Stimulated activated effector memory CD8-positive, alpha-beta T cell treated with anti-CD3 and anti-CD28 coated beads, Interleukin-12 subunit alpha, Interleukin-12 subunit beta, amount 100 ng/mL, for 72 hours (primary cell): ENCODE data around the gene CMTM4.
A peak's percentile ranks its signal among the peaks of the same experiment; 100 is the strongest.

Experiments
- ATAC-seq: fragments of 150-1000 bp; cut with Tn5 transposase; 2 replicates; pipeline ENCODE4 v1.10.0; 2021
- DNase-seq, 2 donors: peaks; one replicate each; pipeline ENCODE4 v3.0.0; 2021 to 2022; ENCODE audit warnings: low spot score in 2 of 2
- H3K27ac Mint-ChIP-seq: one replicate; pipeline ENCODE4 v1.8.0; 2022; ENCODE audit warnings: mild to moderate bottlenecking, mixed read lengths
- H3K36me3 Mint-ChIP-seq: one replicate; pipeline ENCODE4 v1.8.0; 2022; ENCODE audit warnings: mild to moderate bottlenecking, mixed read lengths
- H3K4me1 Mint-ChIP-seq: one replicate; pipeline ENCODE4 v1.8.0; 2022; ENCODE audit warnings: mixed read lengths
- H3K4me3 Mint-ChIP-seq: one replicate; pipeline ENCODE4 v1.8.0; 2022; ENCODE audit warnings: mild to moderate bottlenecking, mixed read lengths
- H3K9me3 Mint-ChIP-seq: one replicate; pipeline ENCODE4 v1.8.0; 2022; ENCODE audit warnings: mixed read lengths

CMTM4 gene

DNA sequence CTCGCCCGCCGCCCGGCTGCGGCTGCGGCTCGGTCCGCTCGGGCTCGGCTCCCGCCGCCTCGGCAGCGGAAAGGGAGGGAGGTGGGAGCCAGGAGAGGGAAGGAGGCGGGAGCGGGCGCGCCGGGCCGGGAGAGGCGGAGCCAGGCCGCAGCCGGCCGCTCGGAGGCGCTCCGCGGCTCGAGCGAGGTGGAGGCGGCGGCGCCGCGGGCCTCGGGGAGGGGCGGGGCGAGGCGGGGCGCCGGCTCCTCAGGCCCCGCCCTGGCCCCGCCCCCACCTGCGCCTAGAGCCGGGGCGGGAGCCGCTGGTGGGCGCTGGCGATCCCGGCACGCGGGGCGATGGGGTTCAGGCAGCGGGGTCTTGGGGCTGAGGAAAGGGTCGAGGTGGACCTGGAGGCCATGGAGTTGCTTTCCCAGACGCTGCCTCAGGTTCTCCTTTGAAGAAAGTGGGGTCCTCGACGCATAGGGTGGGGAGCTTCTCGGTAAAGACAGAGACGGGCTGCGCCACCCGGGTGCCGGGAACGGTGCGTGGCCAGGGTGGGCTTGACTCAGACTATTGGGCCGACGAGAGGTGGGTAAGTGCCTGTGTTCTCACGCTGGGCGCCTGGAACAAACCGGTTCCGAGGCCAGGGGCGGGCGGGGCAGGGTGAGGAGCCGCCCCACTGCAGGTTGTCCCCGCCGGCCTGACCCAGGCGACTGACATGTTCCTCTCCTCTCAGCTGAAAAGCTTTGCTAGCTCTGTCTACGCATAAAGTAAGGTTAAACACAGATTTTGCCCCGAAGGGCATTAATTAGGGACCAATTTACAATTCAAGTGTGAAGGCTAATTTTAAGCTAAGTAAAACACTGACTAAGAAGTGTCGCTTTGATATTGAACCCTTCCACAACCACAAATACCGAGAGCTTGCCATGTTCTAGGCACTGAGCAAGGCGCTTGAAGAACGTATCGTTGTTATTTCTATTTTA is at the start of gene CMTM4:
CMTM4 (minus strand) TSS at position 75 of the 962 bp plus-strand sequence. CDS start 218 bp downstream, outside the sequence.
- no peaks in the 10 kb centered on the region for H3K36me3 Mint-ChIP-seq
- peak within 1 kb of the TSS; percentile 68 for H3K4me3 Mint-ChIP-seq
- peak; percentile 92 for ATAC-seq
- H3K9me3 Mint-ChIP-seq, result no peaks in the 10 kb centered on the region
- H3K4me1 Mint-ChIP-seq, result no peaks in the 10 kb centered on the region
- no peak within 1 kb of the TSS for H3K27ac Mint-ChIP-seq
- peak; percentile 68 to 84 for DNase-seq

DNA sequence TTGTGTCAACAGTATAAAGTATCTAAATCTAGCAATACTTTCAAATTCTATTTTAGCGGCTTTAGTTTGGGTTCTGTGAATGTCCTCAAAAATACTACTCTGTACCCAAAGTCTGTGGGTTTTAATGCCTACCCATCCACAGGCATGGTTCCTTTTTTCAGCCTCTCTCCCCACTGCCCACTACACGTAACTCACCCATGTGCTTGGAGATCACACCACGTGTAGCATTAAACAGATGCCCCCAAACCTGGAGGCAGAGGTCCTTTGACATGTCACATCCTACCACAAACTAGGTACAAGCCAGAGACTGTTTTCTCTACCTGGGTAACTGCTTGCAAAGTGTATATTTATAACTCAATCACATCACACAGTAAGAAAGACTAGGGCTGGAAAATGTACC is 49.5 kb upstream of the CMTM4 start:
- Mint-ChIP-seq H3K36me3 (peaks cover 92% of the 10 kb centered on the region), H3K27ac (peak overlapping the region; percentile 40), H3K4me3 (no peak overlapping the region), H3K4me1 (peaks cover 36% of the 10 kb centered on the region), H3K9me3 (no peaks in the 10 kb centered on the region)
- DNase-seq, result no peak
- ATAC-seq, result no peak

DNA sequence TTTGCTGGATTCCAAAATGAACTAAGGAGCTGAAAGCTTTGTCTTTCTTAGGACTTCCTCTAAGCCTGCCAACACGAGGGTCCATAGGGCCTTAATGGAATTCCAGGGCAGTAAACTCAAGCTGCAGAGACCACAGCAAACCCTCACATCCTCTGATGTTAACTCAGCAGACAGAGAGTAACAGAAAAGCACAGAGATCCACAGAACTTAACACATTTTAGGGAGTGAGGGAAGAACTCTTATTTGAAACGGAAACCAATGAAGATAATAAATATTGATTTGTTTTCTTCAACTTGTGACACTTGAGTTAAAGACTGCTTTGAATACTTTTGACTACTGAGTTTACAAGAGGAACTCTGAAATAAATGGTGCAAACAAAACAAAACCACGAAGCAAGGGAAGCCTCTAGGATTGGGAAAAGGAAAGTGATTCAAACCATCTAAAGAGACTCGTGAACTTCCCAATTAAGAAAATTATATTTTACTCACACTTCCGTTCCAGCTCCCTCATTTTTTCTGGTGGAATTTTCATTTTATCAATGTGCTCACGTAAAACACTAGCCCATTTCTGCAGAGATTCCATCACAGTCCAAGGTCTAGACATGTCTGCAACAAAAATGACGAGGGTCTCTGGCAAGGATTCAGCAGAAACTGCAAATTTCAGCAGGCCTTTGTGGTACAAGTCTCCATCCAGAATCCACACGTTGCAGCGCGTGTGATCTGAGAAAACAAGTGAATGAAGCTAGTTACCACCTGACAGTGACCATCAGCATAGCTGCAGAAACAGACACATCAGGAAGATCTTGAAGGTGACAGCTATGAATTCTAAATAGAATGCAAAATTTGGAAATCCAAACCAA is 45.6 kb upstream of the CMTM4 start:
- H3K36me3 Mint-ChIP-seq, result peaks cover 100% of the 10 kb centered on the region
- H3K4me3 Mint-ChIP-seq, result no peak overlapping the region
- peaks cover 20% of the 10 kb centered on the region for H3K4me1 Mint-ChIP-seq
- H3K27ac Mint-ChIP-seq, result no peak overlapping the region
- no peaks in the 10 kb centered on the region for H3K9me3 Mint-ChIP-seq
- DNase-seq (no peak), ATAC-seq (no peak)

DNA sequence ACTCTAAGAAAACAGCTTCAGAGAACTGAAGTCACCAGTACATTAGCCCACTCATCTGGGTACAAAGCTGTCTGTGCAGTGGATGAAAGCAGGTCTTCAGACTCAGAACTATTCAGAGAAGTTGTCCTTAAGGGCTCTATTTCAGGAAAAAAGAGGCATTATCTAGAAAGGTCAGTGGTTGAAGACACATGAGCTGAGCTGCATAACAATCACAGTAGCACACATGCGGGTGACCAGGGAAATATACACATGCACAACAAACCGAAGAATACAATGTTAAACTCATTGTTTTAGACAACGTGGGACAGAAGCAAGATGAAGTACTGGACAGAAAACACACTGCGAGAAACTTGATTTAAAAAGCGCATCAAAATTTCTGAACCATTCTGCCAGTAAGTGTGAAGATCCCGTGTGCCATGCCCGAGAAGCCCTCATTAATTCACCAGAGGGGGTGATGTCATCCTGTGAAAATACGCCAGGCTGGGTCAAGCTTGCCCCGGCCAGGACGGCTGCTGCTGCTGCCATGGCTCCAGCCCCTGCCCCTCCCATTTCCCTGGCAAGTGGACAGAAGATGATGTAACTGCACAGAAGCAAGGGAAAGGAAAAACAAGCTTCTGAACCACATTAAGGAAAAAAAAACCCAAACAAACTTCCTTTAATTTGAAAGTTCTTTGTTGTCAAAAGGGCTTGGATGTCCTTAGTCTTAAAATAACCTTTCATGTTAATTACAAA is 44.8 kb upstream of the CMTM4 start:
- no peaks in the 10 kb centered on the region for H3K9me3 Mint-ChIP-seq
- no peak for ATAC-seq
- peak overlapping the region; percentile 58 for H3K27ac Mint-ChIP-seq
- H3K4me3 Mint-ChIP-seq, result no peak overlapping the region
- peaks cover 100% of the 10 kb centered on the region for H3K36me3 Mint-ChIP-seq
- H3K4me1 Mint-ChIP-seq, result peaks cover 14% of the 10 kb centered on the region
- no peak for DNase-seq

DNA sequence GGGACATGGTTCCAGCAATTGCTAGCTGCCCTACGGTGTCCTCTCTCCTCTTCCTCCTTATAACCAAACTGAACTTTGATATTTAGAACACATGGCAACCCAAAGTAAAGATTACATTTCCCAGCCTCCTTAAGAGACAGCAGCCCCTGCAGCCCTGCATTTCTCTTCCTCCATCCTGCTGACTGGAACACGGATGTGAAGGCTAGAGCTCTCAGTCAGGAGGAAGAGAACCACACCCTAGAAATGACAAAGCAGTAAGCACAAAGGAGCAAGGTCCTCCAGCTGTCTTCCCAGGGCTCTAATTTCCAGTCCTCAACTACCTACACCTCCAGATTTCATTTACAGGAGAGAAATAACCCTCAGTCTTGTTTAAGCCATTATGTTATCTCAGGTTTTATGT is 44.0 kb upstream of the CMTM4 start:
- Mint-ChIP-seq H3K4me1 (peaks cover 9% of the 10 kb centered on the region), H3K36me3 (peaks cover 100% of the 10 kb centered on the region), H3K9me3 (no peaks in the 10 kb centered on the region), H3K27ac (peak overlapping the region; percentile 58), H3K4me3 (no peak overlapping the region)
- ATAC-seq, result no peak
- no peak for DNase-seq

DNA sequence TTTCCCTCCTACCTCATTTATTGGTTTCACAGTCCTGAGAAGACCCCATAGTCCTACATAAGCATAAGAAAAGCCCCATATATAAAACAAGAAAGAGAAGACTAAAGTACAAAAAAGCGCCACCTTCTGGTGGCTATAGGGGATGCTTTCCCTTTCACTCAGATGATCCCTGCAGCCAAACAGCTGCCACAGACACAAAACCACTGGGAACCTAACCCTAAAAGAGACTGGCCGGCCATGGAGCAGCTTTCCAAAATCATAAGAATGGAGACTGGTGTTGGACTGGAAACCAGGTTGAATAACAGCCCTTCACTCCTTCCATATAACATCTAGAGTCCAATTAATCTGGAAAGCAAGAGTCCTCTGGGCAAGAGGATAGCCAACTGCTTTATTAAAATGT is 43.5 kb upstream of the CMTM4 start:
- peak overlapping the region; percentile 58 for H3K27ac Mint-ChIP-seq
- H3K4me1 Mint-ChIP-seq, result peaks cover 9% of the 10 kb centered on the region
- no peak overlapping the region for H3K4me3 Mint-ChIP-seq
- ATAC-seq (no peak), DNase-seq (no peak)
- peaks cover 100% of the 10 kb centered on the region for H3K36me3 Mint-ChIP-seq
- H3K9me3 Mint-ChIP-seq, result no peaks in the 10 kb centered on the region

DNA sequence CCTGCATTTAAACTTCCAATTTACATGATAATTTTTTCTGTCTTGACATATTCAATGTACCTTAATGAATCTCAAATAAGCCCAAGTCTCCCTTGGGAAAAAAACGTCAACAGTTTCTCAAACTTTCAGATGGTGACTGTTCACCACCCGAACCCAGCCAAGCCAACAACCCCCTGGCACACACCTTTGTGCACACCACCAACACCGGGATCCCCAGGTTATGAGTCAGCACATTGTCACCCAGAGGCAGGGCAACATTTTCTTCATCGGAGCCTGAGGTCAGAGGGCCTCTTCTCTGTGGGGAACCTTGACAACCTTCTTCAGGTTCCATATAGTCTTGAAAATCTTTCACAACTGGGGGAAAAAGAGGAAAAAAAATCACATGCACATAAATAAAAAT is 39.3 kb upstream of the CMTM4 start:
- Mint-ChIP-seq H3K4me3 (no peak overlapping the region), H3K36me3 (peaks cover 100% of the 10 kb centered on the region), H3K27ac (no peak overlapping the region), H3K4me1 (peaks cover 9% of the 10 kb centered on the region), H3K9me3 (no peaks in the 10 kb centered on the region)
- no peak for DNase-seq
- no peak for ATAC-seq

DNA sequence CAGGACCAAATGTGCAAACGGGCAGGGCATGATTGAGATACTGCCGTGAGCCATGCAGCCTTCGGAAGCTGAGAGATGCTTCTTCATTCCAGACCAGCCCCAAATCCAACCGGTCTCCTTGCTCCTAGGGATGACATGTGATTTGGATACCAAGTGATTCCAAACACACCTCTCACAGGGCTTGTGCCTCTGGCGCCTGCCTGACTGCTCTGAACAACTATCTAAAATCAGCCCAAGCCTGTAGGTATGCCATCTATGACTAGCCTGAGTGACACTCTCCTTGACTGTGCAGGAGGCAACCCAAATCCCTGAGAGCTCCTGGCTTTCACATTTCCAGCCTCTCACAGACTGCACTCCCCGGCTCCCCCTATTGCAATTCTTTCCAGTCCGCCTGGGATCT is 34.6 kb upstream of the CMTM4 start:
- DNase-seq, result no peak
- Mint-ChIP-seq H3K4me3 (no peak overlapping the region), H3K4me1 (peaks cover 6% of the 10 kb centered on the region), H3K9me3 (no peaks in the 10 kb centered on the region), H3K36me3 (peaks cover 94% of the 10 kb centered on the region), H3K27ac (peak overlapping the region; percentile 70)
- no peak for ATAC-seq

DNA sequence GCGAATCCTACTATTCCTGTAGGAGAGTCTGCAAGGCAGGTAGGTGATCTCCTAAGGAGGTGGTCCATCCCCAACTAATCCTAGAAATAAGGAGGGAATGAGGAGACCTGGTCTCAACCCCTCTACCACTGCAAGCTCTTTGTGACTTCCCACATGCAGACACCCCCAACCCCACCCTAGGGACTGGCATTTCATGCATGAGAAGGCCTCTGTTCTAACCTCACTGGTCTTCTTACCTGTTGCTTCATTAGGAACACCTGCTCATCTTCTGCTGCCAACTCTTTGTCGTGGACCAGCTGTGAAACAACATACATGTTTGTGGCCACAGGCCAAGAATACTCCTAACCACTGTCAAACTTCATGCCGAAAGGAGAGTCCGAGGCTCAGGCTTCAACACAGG is 32.3 kb upstream of the CMTM4 start:
- H3K27ac Mint-ChIP-seq, result peak overlapping the region; percentile 82
- no peak overlapping the region for H3K4me3 Mint-ChIP-seq

DNA sequence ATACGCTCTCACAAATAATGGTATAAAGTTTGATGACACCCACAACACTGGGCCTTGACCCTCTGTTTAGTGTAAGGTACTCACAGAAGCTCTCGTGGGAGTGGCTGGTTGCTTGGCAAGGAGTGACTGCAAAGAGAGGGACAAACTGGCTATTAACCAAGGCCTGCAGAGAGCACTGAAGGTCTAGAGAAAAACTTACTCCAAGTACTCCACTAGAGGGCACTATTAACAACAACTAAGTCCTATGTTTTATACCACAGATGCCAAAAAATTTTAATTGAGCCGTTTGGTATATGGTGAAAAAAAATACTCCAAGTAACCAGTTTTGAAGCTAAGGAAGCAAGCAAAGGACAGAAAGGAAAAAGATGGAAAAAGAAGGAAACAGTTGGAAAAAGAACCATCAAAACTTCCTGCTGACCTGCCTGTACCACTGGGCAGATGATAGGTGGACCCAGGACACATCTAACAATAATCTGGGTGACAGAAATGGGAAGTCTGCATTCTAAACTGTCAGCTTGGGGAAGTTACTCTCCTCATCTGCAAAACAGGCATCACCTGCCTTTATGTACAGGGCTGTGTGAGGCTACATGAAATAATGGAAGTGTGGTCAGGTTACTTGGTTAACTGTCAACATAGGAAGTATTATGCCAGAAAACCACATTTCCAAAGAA is 31.7 kb upstream of the CMTM4 start:
- no peaks in the 10 kb centered on the region for H3K9me3 Mint-ChIP-seq
- peak overlapping the region; percentile 82 for H3K27ac Mint-ChIP-seq

More for the DNA sequence above, 32.3 kb upstream of the CMTM4 start:
- Mint-ChIP-seq H3K9me3 (no peaks in the 10 kb centered on the region), H3K4me1 (peaks cover 6% of the 10 kb centered on the region), H3K36me3 (peaks cover 94% of the 10 kb centered on the region)
- ATAC-seq (no peak), DNase-seq (no peak)

DNA sequence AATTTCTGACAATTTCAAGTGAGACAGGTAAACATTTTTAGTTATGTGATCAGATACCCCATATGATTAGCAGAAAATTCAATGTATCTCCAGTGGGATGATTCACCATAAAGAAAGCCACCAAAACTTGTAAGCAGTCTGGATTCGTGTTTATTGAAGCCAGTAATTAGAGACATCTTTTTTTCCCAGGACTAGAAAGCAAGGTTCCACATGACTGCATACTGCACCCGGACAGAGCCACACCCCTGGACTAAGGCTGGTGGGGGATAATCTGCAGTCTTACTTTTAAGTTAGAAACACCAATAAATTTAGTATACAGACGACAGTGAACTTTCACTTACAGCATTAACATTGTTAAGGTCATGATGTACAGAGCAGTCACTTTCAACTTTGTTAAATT is 24.2 kb upstream of the CMTM4 start:
- DNase-seq (no peak), ATAC-seq (no peak)
- Mint-ChIP-seq H3K4me1 (no peaks in the 10 kb centered on the region), H3K4me3 (no peak overlapping the region), H3K36me3 (peaks cover 58% of the 10 kb centered on the region), H3K27ac (no peak overlapping the region), H3K9me3 (no peaks in the 10 kb centered on the region)

More for the DNA sequence above, 31.7 kb upstream of the CMTM4 start:
- peaks cover 94% of the 10 kb centered on the region for H3K36me3 Mint-ChIP-seq
- peak; percentile 77 for ATAC-seq
- no peak for DNase-seq
- H3K4me1 Mint-ChIP-seq, result peaks cover 6% of the 10 kb centered on the region
- no peak overlapping the region for H3K4me3 Mint-ChIP-seq

DNA sequence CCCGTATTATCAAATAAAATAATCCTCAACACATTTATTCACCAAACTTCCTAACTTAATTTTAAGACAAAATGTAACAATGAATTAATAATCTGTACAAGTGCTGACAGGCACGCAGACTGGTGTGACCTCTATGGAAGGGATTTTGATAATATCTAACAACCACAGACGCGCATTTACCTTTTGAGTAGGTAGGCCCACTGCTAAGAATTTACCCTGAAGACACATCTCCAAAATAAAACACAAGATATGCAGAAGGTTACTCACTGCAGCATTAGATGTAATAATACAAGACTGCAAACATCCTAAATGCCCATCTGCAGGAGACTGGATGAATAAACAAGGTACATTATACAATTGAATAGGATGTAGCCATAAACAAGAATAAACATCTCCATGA is 22.7 kb upstream of the CMTM4 start:
- ATAC-seq (no peak), DNase-seq (no peak)
- H3K27ac Mint-ChIP-seq, result no peak overlapping the region
- peaks cover 43% of the 10 kb centered on the region for H3K36me3 Mint-ChIP-seq
- no peaks in the 10 kb centered on the region for H3K9me3 Mint-ChIP-seq
- H3K4me1 Mint-ChIP-seq, result no peaks in the 10 kb centered on the region
- no peak overlapping the region for H3K4me3 Mint-ChIP-seq

DNA sequence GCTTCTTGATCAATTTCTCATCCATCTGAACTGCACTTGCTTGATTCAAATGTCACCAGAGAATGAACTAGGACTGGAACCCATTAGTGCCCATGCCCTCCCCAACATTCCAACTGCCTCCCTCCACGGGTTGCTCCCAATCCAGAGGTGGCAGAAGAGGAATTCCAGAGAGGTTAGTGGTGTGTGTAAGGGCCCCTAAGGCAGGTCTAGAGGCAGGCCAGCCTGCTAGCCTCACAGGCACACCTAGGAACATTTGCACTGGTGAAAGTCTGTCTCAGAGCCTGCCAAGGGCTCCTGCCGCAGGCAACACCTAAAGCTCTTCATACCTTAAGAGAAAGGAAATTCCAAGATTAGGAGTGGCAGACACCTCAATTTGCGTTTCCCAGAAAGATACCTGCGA is 21.2 kb upstream of the CMTM4 start:
- no peaks in the 10 kb centered on the region for H3K4me1 Mint-ChIP-seq
- no peak overlapping the region for H3K4me3 Mint-ChIP-seq
- ATAC-seq (no peak), DNase-seq (no peak)
- no peaks in the 10 kb centered on the region for H3K9me3 Mint-ChIP-seq
- peaks cover 28% of the 10 kb centered on the region for H3K36me3 Mint-ChIP-seq
- no peak overlapping the region for H3K27ac Mint-ChIP-seq

DNA sequence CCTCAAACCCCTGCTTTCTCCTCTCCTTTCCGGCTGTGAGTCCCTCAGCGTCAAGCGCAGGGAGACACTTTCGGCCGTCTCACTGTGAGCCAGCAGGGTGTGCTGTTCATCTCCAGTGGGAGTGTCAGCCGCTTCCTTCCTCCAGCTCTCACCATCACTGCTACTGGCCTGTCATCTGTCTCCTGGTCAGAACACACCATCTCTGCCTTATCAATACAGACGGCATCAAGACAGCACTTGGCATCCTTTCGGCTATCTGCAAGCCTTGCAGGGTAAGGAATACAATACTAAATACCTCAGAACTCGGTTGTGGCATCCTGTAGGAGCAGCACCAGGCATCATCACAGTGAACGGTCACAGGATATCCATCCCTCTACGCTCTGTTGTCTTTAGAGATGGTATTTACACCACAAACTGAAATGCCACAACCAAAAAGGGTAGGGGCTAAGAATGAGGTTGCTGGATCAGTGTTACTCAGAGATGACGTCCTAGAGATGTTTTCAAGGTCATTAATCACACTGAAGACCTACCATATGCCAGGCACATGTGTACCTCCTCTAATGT is 20.7 kb upstream of the CMTM4 start:
- DNase-seq, result no peak
- H3K4me3 Mint-ChIP-seq, result no peak overlapping the region
- H3K9me3 Mint-ChIP-seq, result no peaks in the 10 kb centered on the region

More for the DNA sequence above, 20.7 kb upstream of the CMTM4 start:
- peak; percentile 28 for ATAC-seq
- H3K27ac Mint-ChIP-seq, result peak overlapping the region; percentile 40
- H3K36me3 Mint-ChIP-seq, result peaks cover 23% of the 10 kb centered on the region
- no peaks in the 10 kb centered on the region for H3K4me1 Mint-ChIP-seq
